IPS DF 6.9 (cell line): ENCODE measurements around the gene DDAH1.

Experiments used
- DNase-seq: peaks from one replicate; pipeline ENCODE4 v3.0.0-alpha.2; 2013; ENCODE audit warnings: low read depth, low spot score
- H3K27ac ChIP-seq: one replicate; pipeline ENCODE4 v1.5.1; 2013; ENCODE audit warnings: low read length, control low read depth
- H3K27me3 ChIP-seq: 2 replicates; pipeline ENCODE4 v1.6.1; 2013; ENCODE audit warnings: mild to moderate bottlenecking, low read length; ENCODE audit not compliant: control insufficient read depth, insufficient read depth
- H3K36me3 ChIP-seq: 2 replicates; pipeline ENCODE4 v1.6.1; 2013; ENCODE audit warnings: low read length; ENCODE audit not compliant: control insufficient read depth, insufficient read depth
- H3K4me1 ChIP-seq: 2 replicates; pipeline ENCODE4 v1.6.1; 2013; ENCODE audit warnings: low read length; ENCODE audit not compliant: control insufficient read depth, insufficient read depth
- H3K4me3 ChIP-seq: 2 replicates; pipeline ENCODE4 v1.5.1; 2013; ENCODE audit warnings: mild to moderate bottlenecking, low read length
- H3K9me3 ChIP-seq: 2 replicates; pipeline ENCODE4 v1.6.1; 2013; ENCODE audit warnings: low read length, inconsistent platforms; ENCODE audit not compliant: control insufficient read depth, insufficient read depth
- WGBS: extraction: QIAGEN DNeasy Blood & Tissue Kit; methylation state at CpG from one replicate; pipeline ENCODE4 v1.1.7; 2013; ENCODE audit warnings: mixed read lengths, missing lambda C conversion rate; ENCODE audit not compliant: insufficient read length, insufficient coverage; 5-methylcytosine and 5-hydroxymethylcytosine counted together

The DDAH1 gene

GRCh38 chr1:85460555-85461088 is 4.3 kb downstream of the DDAH1 start:
- Histone ChIP-seq H3K27me3 (peaks cover 3% of the 10 kb centered on the region; the same call in 1 of the 2 replicates), H3K36me3 (no peaks in the 10 kb centered on the region), H3K4me1 (peaks cover 2% of the 10 kb centered on the region; the same call in 1 of the 2 replicates), H3K27ac (no peak overlapping the region), H3K4me3 (no peak overlapping the region), H3K9me3 (no peaks in the 10 kb centered on the region)
- no peak for DNase-seq
- WGBS, result no CpG with 5 or more reads among the region's 2 CpGs

DNA sequence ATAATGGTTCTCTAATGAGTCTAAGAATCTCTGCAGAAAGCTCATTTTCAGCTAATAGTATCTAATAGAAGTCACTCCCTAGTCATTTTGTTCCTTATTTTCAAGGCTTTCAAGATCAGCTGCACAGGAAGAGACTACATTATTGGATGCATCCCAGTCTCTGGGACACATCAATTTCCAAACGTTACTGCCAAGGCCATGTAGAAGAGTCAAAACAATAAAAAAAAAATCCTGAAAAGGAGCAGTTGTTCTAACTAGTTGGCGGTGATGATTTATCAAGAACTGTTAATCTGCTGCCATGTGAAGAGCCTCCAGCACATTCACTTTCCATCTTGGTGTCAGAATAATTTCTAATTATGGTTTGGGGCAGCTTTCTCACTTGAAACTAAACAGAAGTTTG is 5.7 kb downstream of the DDAH1 start:
- no peaks in the 10 kb centered on the region for H3K4me1 ChIP-seq
- H3K27me3 ChIP-seq, result peaks cover 3% of the 10 kb centered on the region; the same call in 1 of the 2 replicates
- H3K36me3 ChIP-seq, result no peaks in the 10 kb centered on the region
- H3K27ac ChIP-seq, result no peak overlapping the region
- no peak overlapping the region for H3K4me3 ChIP-seq
- no peaks in the 10 kb centered on the region for H3K9me3 ChIP-seq
- DNase-seq, result no peak
- WGBS, result no CpG with 5 or more reads among the region's 2 CpGs

DNA sequence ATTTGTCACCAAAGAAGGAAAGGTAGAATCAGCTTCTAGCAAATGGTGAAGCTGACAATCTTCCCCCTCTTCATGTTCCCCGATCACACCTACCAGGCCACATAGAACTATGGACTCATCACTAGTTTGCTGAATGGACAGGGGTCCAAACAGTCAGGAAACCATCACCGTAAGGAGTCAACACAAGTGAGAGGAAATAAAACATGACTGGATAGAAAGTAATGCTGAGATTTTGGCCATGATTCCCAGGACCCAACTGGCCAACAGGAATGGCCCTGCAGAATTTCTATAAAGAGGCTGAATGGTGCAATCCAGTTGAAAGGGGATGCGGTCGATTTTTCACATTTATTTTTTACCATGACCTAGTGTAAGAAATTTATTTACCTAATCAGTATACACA is 10.7 kb downstream of the DDAH1 start:
- Histone ChIP-seq H3K9me3 (no peaks in the 10 kb centered on the region), H3K4me3 (no peak overlapping the region), H3K4me1 (no peaks in the 10 kb centered on the region; the same call in 1 of the 2 replicates), H3K27ac (no peak overlapping the region), H3K27me3 (no peaks in the 10 kb centered on the region), H3K36me3 (no peaks in the 10 kb centered on the region)
- DNase-seq, result no peak
- WGBS, result no CpG with 5 or more reads among the region's 4 CpGs

DNA sequence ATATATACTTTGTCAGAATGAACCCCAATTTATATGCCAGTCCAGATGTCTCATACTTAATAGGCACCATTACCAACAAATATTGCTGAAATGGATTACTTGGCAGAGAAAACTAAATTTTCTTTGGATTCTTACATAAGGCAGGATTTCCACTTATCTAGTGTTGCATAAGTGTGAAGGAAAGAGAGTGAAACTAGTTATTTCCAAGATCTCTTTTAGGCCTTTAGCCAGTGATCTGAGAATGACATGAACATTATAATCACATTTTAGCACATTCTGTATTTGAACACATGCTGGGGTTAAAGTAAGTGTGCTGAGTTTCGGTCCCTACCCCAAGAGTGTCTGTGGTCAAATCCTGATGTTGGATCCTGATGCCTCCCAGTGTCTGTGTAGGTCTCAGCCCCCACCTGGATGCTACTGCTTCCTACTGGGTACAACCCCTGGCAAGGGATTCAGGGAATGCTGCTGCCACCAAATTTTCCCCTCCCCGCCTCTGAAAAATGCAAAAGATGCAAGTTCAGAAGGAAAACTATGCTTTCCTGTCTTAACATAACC is 11.2 kb downstream of the DDAH1 start:
- Histone ChIP-seq H3K27me3 (no peaks in the 10 kb centered on the region), H3K4me3 (no peak overlapping the region), H3K27ac (no peak overlapping the region), H3K4me1 (no peaks in the 10 kb centered on the region; the same call in 1 of the 2 replicates), H3K9me3 (no peaks in the 10 kb centered on the region), H3K36me3 (no peaks in the 10 kb centered on the region)
- no peak for DNase-seq
- WGBS, result no CpG with 5 or more reads among the region's 2 CpGs

DNA sequence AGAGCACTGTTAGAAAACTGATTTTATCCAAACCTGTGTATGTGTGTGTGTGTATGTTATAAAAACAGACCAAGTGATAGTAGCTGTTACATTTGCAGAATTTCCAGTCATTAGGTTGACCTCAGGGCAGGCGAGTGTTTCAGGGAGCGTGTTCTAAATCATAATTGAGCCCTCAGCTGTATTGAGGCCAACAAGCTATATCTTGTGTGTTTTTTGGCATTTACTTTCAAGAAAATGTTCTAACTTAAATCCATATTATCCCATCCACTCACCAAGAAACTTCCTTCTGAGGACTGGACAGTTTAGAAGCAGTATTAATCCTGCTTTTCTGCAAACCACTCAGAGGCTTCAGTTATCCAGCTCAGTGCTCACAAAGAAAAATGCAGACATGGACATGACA is 12.0 kb downstream of the DDAH1 start:
- Histone ChIP-seq H3K36me3 (no peaks in the 10 kb centered on the region), H3K27me3 (no peaks in the 10 kb centered on the region), H3K4me1 (no peaks in the 10 kb centered on the region; the same call in 1 of the 2 replicates), H3K27ac (no peak overlapping the region), H3K9me3 (no peaks in the 10 kb centered on the region), H3K4me3 (no peak overlapping the region)
- no peak for DNase-seq
- WGBS, result no CpG with 5 or more reads among the region's 2 CpGs

- Histone ChIP-seq H3K9me3 (no peaks in the 10 kb centered on the region), H3K27me3 (no peaks in the 10 kb centered on the region), H3K4me1 (peaks cover 3% of the 10 kb centered on the region; the same call in 1 of the 2 replicates), H3K27ac (no peak overlapping the region), H3K36me3 (no peaks in the 10 kb centered on the region), H3K4me3 (no peak overlapping the region)
- WGBS, result no CpG with 5 or more reads among the region's 2 CpGs
- no peak for DNase-seq
These were observed 13.6 kb downstream of the DDAH1 start for GRCh38 chr1:85451236-85451830.

DNA sequence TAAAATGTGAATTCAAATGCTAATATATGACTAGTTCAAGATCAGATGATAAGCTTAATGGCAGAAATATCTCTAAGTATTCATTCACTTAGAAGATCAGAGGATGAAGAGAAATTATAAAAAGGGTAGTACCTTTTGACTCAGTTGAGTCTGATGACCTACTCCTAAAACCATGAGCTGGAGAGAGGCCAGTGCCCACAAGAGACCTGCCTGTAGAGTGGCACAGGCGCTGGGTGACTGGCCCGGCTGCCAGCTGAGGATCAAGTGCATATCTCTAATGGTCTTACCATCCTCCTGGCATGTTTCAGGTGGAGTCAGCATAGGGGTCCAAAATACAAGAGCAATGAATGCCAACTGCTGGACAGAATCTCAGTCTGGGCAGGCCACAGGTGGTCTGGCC is 14.1 kb downstream of the DDAH1 start:
- no peaks in the 10 kb centered on the region for H3K9me3 ChIP-seq
- no peak overlapping the region for H3K4me3 ChIP-seq
- no peaks in the 10 kb centered on the region for H3K27me3 ChIP-seq
- no CpG with 5 or more reads among the region's 2 CpGs for WGBS
- H3K36me3 ChIP-seq, result no peaks in the 10 kb centered on the region
- DNase-seq, result no peak
- H3K4me1 ChIP-seq, result peaks cover 3% of the 10 kb centered on the region; the same call in 1 of the 2 replicates
- H3K27ac ChIP-seq, result no peak overlapping the region

DNA sequence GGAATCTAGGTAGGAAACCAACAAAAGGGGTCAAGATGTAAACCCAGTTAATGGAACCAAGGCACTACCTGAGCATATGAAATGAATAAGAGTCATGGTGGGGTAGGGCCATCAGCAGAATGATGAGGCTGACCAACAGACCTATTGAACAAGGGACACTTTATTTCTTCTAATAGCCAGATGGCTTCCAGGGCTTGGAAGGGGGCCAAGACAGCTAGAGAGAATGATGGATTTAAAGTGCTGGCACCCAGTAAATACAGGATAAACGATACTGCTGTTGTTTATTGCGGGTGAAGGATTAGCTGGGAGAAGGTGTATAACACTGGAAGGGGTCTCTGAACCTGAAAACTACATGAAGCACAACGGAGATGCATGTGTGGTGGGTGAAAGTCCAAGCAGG is 15.6 kb downstream of the DDAH1 start:
- no peak for DNase-seq
- H3K9me3 ChIP-seq, result no peaks in the 10 kb centered on the region
- H3K27me3 ChIP-seq, result no peaks in the 10 kb centered on the region
- no peak overlapping the region for H3K4me3 ChIP-seq
- no CpG with 5 or more reads among the region's 3 CpGs for WGBS
- H3K4me1 ChIP-seq, result peaks cover 3% of the 10 kb centered on the region; the same call in 1 of the 2 replicates
- no peak overlapping the region for H3K27ac ChIP-seq
- no peaks in the 10 kb centered on the region for H3K36me3 ChIP-seq

DNA sequence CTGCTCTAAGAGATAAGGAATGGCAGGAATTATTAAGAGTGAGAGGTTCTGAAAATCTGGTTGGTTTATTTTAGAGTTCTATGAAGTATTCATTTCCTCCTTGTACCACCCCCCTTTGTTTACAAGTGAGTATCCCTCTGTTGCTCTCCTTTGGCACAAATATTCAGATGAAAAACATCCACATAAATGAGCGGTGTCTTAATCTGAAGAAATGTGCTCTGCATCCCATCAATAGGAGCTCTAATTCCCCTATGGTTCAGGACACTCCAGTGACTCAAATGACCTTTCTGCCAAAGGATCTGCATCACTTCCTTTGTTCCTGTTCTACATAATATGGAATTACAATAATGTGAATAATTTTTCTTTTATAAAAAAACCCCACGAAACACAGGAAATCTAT is 16.6 kb downstream of the DDAH1 start:
- Histone ChIP-seq H3K4me1 (peaks cover 3% of the 10 kb centered on the region; the same call in 1 of the 2 replicates), H3K9me3 (no peaks in the 10 kb centered on the region), H3K36me3 (no peaks in the 10 kb centered on the region), H3K4me3 (no peak overlapping the region), H3K27me3 (no peaks in the 10 kb centered on the region), H3K27ac (no peak overlapping the region)
- DNase-seq, result no peak
- WGBS, result no CpG with 5 or more reads among the region's 2 CpGs

- H3K4me1 ChIP-seq, result peaks cover 3% of the 10 kb centered on the region; the same call in 1 of the 2 replicates
- no peak overlapping the region for H3K27ac ChIP-seq
- H3K4me3 ChIP-seq, result no peak overlapping the region
- H3K36me3 ChIP-seq, result no peaks in the 10 kb centered on the region
- H3K27me3 ChIP-seq, result no peaks in the 10 kb centered on the region
- no peaks in the 10 kb centered on the region for H3K9me3 ChIP-seq
- no CpG with 5 or more reads among the region's 4 CpGs for WGBS
- no peak for DNase-seq
These were observed 17.7 kb downstream of the DDAH1 start for GRCh38 chr1:85447006-85447943.
